ENCODE results near the gene TMEFF2. TPM values are rescaled to one million over a fixed set of nuclear protein-coding genes. Genes with fewer than 3 reads are reported as not detected.

The TMEFF2 gene
- total and polyA plus RNA-seq, 2 donors from 2014 or later = not detected

GRCh38 chr2:192230889-192231453, 36.2 kb upstream of the TMEFF2 start:
- no peak for DNase-seq
- Histone ChIP-seq H3K9ac (ENCODE audit: low read length in 3 of 3) (no peak overlapping the region), H3K4me3 (ENCODE audit: low read length in 3 of 3) (no peak overlapping the region), H3K27ac (ENCODE audit: low read depth in 2 of 2, low read length in 2 of 2) (no peak overlapping the region), H3K9me3 (ENCODE audit: control insufficient read depth in 2 of 3, insufficient read depth in 1 of 3, low read length in 3 of 3) (no peaks in the 10 kb centered on the region), H3K4me1 (ENCODE audit: control insufficient read depth in 2 of 3, insufficient read depth in 2 of 3, low read depth in 1 of 3, low read length in 3 of 3) (no peaks in the 10 kb centered on the region), H3K27me3 (ENCODE audit: control insufficient read depth, insufficient read depth, low read length) (no peaks in the 10 kb centered on the region), H3K36me3 (ENCODE audit: control insufficient read depth in 2 of 3, insufficient read depth in 3 of 3, low read length in 3 of 3) (no peaks in the 10 kb centered on the region)
- TF ChIP-seq, protein P1, sequence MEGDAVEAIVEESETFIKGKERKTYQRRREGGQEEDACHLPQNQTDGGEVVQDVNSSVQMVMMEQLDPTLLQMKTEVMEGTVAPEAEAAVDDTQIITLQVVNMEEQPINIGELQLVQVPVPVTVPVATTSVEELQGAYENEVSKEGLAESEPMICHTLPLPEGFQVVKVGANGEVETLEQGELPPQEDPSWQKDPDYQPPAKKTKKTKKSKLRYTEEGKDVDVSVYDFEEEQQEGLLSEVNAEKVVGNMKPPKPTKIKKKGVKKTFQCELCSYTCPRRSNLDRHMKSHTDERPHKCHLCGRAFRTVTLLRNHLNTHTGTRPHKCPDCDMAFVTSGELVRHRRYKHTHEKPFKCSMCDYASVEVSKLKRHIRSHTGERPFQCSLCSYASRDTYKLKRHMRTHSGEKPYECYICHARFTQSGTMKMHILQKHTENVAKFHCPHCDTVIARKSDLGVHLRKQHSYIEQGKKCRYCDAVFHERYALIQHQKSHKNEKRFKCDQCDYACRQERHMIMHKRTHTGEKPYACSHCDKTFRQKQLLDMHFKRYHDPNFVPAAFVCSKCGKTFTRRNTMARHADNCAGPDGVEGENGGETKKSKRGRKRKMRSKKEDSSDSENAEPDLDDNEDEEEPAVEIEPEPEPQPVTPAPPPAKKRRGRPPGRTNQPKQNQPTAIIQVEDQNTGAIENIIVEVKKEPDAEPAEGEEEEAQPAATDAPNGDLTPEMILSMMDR (IDR thresholded peaks at IDR 0.05; ENCODE audit: borderline replicate concordance, extremely low read depth, insufficient read depth) = no peak
- intact Hi-C loops (cut with DNase I) = no loop called here
- no peak for FAIRE-seq

DNA sequence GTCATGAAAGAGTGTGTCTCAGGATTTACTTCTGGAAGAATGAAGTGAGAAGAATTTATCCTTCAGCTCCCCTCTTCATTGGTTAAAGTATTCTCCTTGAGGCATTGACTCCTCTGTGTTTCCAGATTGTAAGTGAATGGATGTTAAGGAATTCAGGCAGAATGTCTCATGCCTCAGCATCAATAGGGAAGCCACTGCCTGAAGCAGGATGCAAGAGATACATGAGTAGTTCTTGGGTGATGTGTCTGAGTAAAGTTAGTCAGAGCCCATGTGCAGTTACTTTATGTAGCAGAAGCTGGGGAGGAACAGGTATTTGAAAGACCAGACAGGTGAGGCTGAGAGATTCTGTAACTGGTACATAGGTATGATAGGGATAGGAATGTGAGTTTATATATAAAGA, 34.0 kb upstream of the TMEFF2 start:
- DNase-seq = no peak
- no peak overlapping the region for H3K9ac ChIP-seq (ENCODE audit: low read length in 3 of 3)
- TF ChIP-seq, protein P1 (IDR thresholded peaks at IDR 0.05; ENCODE audit: borderline replicate concordance, extremely low read depth, insufficient read depth) = no peak

GRCh38 chr2:192218970-192219369, 24.2 kb upstream of the TMEFF2 start:
- no peak overlapping the region for H3K27ac ChIP-seq (ENCODE audit: low read depth in 2 of 2, low read length in 2 of 2)

More for the DNA sequence above, 34.0 kb upstream of the TMEFF2 start:
- Histone ChIP-seq H3K4me1 (ENCODE audit: control insufficient read depth in 2 of 3, insufficient read depth in 2 of 3, low read depth in 1 of 3, low read length in 3 of 3) (no peaks in the 10 kb centered on the region), H3K4me3 (ENCODE audit: low read length in 3 of 3) (no peak overlapping the region), H3K27me3 (ENCODE audit: control insufficient read depth, insufficient read depth, low read length) (no peaks in the 10 kb centered on the region), H3K9me3 (ENCODE audit: control insufficient read depth in 2 of 3, insufficient read depth in 1 of 3, low read length in 3 of 3) (no peaks in the 10 kb centered on the region), H3K36me3 (ENCODE audit: control insufficient read depth in 2 of 3, insufficient read depth in 3 of 3, low read length in 3 of 3) (no peaks in the 10 kb centered on the region), H3K27ac (ENCODE audit: low read depth in 2 of 2, low read length in 2 of 2) (no peak overlapping the region)
- intact Hi-C loops (cut with DNase I) = no loop called here
- no peak for FAIRE-seq

More at GRCh38 chr2:192218970-192219369, 24.2 kb upstream of the TMEFF2 start:
- TF ChIP-seq, protein P1 (IDR thresholded peaks at IDR 0.05; ENCODE audit: borderline replicate concordance, extremely low read depth, insufficient read depth) = no peak
- Histone ChIP-seq H3K4me1 (ENCODE audit: control insufficient read depth in 2 of 3, insufficient read depth in 2 of 3, low read depth in 1 of 3, low read length in 3 of 3) (no peaks in the 10 kb centered on the region), H3K27me3 (ENCODE audit: control insufficient read depth, insufficient read depth, low read length) (no peaks in the 10 kb centered on the region), H3K36me3 (ENCODE audit: control insufficient read depth in 2 of 3, insufficient read depth in 3 of 3, low read length in 3 of 3) (no peaks in the 10 kb centered on the region), H3K9me3 (ENCODE audit: control insufficient read depth in 2 of 3, insufficient read depth in 1 of 3, low read length in 3 of 3) (no peaks in the 10 kb centered on the region), H3K4me3 (ENCODE audit: low read length in 3 of 3) (no peak overlapping the region), H3K9ac (ENCODE audit: low read length in 3 of 3) (no peak overlapping the region)
- DNase-seq = no peak
- intact Hi-C loops (cut with DNase I) = no loop called here
- FAIRE-seq = no peak
